Muscle of back (tissue), 11 donors: ENCODE results near the gene APRT. TPM values are rescaled to one million over a fixed set of nuclear protein-coding genes. Genes with fewer than 3 reads are reported as not detected.

Experiments
- DNase-seq, 3 donors: peaks; one replicate each; pipeline versions ENCODE4 v3.0.0 to v3.0.0-alpha.2; 2013
- polyA plus RNA-seq, 10 donors: library from polyadenylated mRNA; unstranded; fragments of 120-200 nt; gene quantifications; one replicate each; pipeline ENCODE4 v1.2.1, GENCODE V29; 2013; ENCODE audit not compliant: insufficient read length in 10 of 10

The APRT gene
- polyA plus RNA-seq, 10 donors, result 47.8 to 75.0 (median 62.4) TPM

- DNase-seq, result no peak
These were observed 1.4 kb downstream of the APRT start for GRCh38 chr16:88810166-88810911.

- DNase-seq, result no peak
These were observed 2.0 kb downstream of the APRT start for GRCh38 chr16:88809676-88810165.

- no peak for DNase-seq
These were observed 2.6 kb downstream of the APRT start for GRCh38 chr16:88809068-88809675.

- no peak for DNase-seq
These were observed 3.9 kb downstream of the APRT start for GRCh38 chr16:88807626-88808453.

GRCh38 chr16:88807142-88807625 is 4.5 kb downstream of the APRT start:
- DNase-seq, result peak in 2 of 3 donors; percentile 62 to 69

- no peak for DNase-seq
These were observed 5.1 kb downstream of the APRT start for GRCh38 chr16:88806491-88807111.

GRCh38 chr16:88805887-88806393 is 5.8 kb downstream of the APRT start:
- no peak for DNase-seq

GRCh38 chr16:88805340-88805715 is 6.4 kb downstream of the APRT start:
- DNase-seq, result no peak

- no peak for DNase-seq
These were observed 7.0 kb downstream of the APRT start for GRCh38 chr16:88804552-88805339.

- no peak for DNase-seq
These were observed 7.6 kb downstream of the APRT start for GRCh38 chr16:88804173-88804551.

GRCh38 chr16:88803264-88803987 is 8.3 kb downstream of the APRT start, which contains the start of gene CDT1:
Gene CDT1, plus strand, starts transcription at chr16:88803789. Its CDS starts 43 bp downstream, at chr16:88803832.
- DNase-seq, result peak; percentile 82 to 94 (median 93)

- no peak for DNase-seq
These were observed 11.5 kb downstream of the APRT start for GRCh38 chr16:88800277-88800592.

- no peak for DNase-seq
These were observed 12.0 kb downstream of the APRT start for GRCh38 chr16:88799569-88800276.

- no peak for DNase-seq
These were observed 12.8 kb downstream of the APRT start for GRCh38 chr16:88798772-88799455.

GRCh38 chr16:88798073-88798472 is 13.7 kb downstream of the APRT start:
- no peak for DNase-seq

GRCh38 chr16:88796278-88796677 is 15.4 kb downstream of the APRT start:
- DNase-seq, result no peak

- DNase-seq, result no peak
These were observed 18.3 kb downstream of the APRT start for GRCh38 chr16:88793251-88793954.

GRCh38 chr16:88792668-88793250 is 19.0 kb downstream of the APRT start:
- no peak for DNase-seq
